ENCODE measurements around the gene NUDT7. TPM values are rescaled to one million over a fixed set of nuclear protein-coding genes. Genes with fewer than 3 reads are reported as not detected.

NUDT7 gene
- total RNA-seq, 3 donors from 2014 or later (not counting 1 experiment from before 2014, with no cell fraction given), result 1.6 to 4.3 (median 3.3) TPM

- Histone ChIP-seq H3K36me3 (ENCODE audit: control insufficient read depth, insufficient read depth, low read length) (no peaks in the 10 kb centered on the region), H3K9me3 (ENCODE audit: control insufficient read depth, insufficient read depth, low read length) (no peaks in the 10 kb centered on the region), H3K4me1 (ENCODE audit: control insufficient read depth, insufficient read depth, low read length) (no peaks in the 10 kb centered on the region), H3K27ac (ENCODE audit: low read length) (no peak overlapping the region), H3K27me3 (ENCODE audit: control insufficient read depth, insufficient read depth, low read length) (no peaks in the 10 kb centered on the region), H3K4me3 (ENCODE audit: low read length) (no peak overlapping the region)
- Mint-ChIP-seq H3K4me1 (no peaks in the 10 kb centered on the region), H3K27ac (no peak overlapping the region), H3K9me3 (no peaks in the 10 kb centered on the region), H3K27me3 (ENCODE audit: low read depth in 2 of 2) (peaks cover 0 to 6% of the 10 kb centered on the region in 2 donors), H3K36me3 (no peaks in the 10 kb centered on the region), H3K4me3 (no peak overlapping the region)
- intact Hi-C loops (cut with micrococcal nuclease), result no loop called here
- WGBS (ENCODE audit: insufficient coverage), result 79% methylated on average over 2 of the region's 2 CpGs
- no peak for ATAC-seq
- DNase-seq, result no peak
- TF ChIP-seq CTCF (IDR thresholded peaks at IDR 0.05), result no peak
Measured at GRCh38 chr16:77758508-77758907, 36.2 kb downstream of the NUDT7 start.

GRCh38 chr16:77759201-77759600, 36.9 kb downstream of the NUDT7 start:
- intact Hi-C loops (cut with micrococcal nuclease), result no loop called here
- WGBS (ENCODE audit: insufficient coverage), result no CpG with 5 or more reads among the region's 1 CpG

GRCh38 chr16:77759821-77760220, 37.5 kb downstream of the NUDT7 start:
- Mint-ChIP-seq H3K4me3 (no peak overlapping the region), H3K36me3 (no peaks in the 10 kb centered on the region), H3K27ac (no peak overlapping the region), H3K27me3 (ENCODE audit: low read depth in 2 of 2) (peaks cover 0 to 2% of the 10 kb centered on the region in 2 donors), H3K4me1 (no peaks in the 10 kb centered on the region), H3K9me3 (no peaks in the 10 kb centered on the region)
- ATAC-seq (no peak), DNase-seq (no peak)
- H3K9me3 ChIP-seq (ENCODE audit: control insufficient read depth, insufficient read depth, low read length), result no peaks in the 10 kb centered on the region
- no peak overlapping the region for H3K4me3 ChIP-seq (ENCODE audit: low read length)
- no peak for TF ChIP-seq CTCF (IDR thresholded peaks at IDR 0.05)
- H3K36me3 ChIP-seq (ENCODE audit: control insufficient read depth, insufficient read depth, low read length), result no peaks in the 10 kb centered on the region
- WGBS (ENCODE audit: insufficient coverage), result 54% methylated on average over 3 of the region's 3 CpGs
- H3K4me1 ChIP-seq (ENCODE audit: control insufficient read depth, insufficient read depth, low read length), result no peaks in the 10 kb centered on the region
- no peak overlapping the region for H3K27ac ChIP-seq (ENCODE audit: low read length)
- no peaks in the 10 kb centered on the region for H3K27me3 ChIP-seq (ENCODE audit: control insufficient read depth, insufficient read depth, low read length)
- intact Hi-C loops (cut with micrococcal nuclease), result no loop called here

More at GRCh38 chr16:77759201-77759600, 36.9 kb downstream of the NUDT7 start:
- no peak overlapping the region for H3K4me3 ChIP-seq (ENCODE audit: low read length)
- H3K27ac Mint-ChIP-seq, result no peak overlapping the region
- H3K27me3 Mint-ChIP-seq (ENCODE audit: low read depth in 2 of 2), result peaks cover 0 to 2% of the 10 kb centered on the region in 2 donors
- no peaks in the 10 kb centered on the region for H3K4me1 Mint-ChIP-seq
- H3K9me3 ChIP-seq (ENCODE audit: control insufficient read depth, insufficient read depth, low read length), result no peaks in the 10 kb centered on the region
- H3K9me3 Mint-ChIP-seq, result no peaks in the 10 kb centered on the region
- H3K4me1 ChIP-seq (ENCODE audit: control insufficient read depth, insufficient read depth, low read length), result no peaks in the 10 kb centered on the region
- H3K36me3 Mint-ChIP-seq, result no peaks in the 10 kb centered on the region
- no peaks in the 10 kb centered on the region for H3K27me3 ChIP-seq (ENCODE audit: control insufficient read depth, insufficient read depth, low read length)
- H3K27ac ChIP-seq (ENCODE audit: low read length), result no peak overlapping the region
- no peaks in the 10 kb centered on the region for H3K36me3 ChIP-seq (ENCODE audit: control insufficient read depth, insufficient read depth, low read length)
- H3K4me3 Mint-ChIP-seq, result no peak overlapping the region
- DNase-seq (no peak), ATAC-seq (no peak)
- no peak for TF ChIP-seq CTCF (IDR thresholded peaks at IDR 0.05)

- DNase-seq, result no peak
- H3K27me3 Mint-ChIP-seq (ENCODE audit: low read depth in 2 of 2), result peaks cover 0 to 2% of the 10 kb centered on the region in 2 donors
- no peak for TF ChIP-seq CTCF (IDR thresholded peaks at IDR 0.05)
- no peak overlapping the region for H3K27ac Mint-ChIP-seq
- intact Hi-C loops (cut with micrococcal nuclease), result no loop called here
- Histone ChIP-seq H3K4me1 (ENCODE audit: control insufficient read depth, insufficient read depth, low read length) (no peaks in the 10 kb centered on the region), H3K36me3 (ENCODE audit: control insufficient read depth, insufficient read depth, low read length) (no peaks in the 10 kb centered on the region), H3K4me3 (ENCODE audit: low read length) (no peak overlapping the region), H3K27me3 (ENCODE audit: control insufficient read depth, insufficient read depth, low read length) (no peaks in the 10 kb centered on the region), H3K9me3 (ENCODE audit: control insufficient read depth, insufficient read depth, low read length) (no peaks in the 10 kb centered on the region), H3K27ac (ENCODE audit: low read length) (no peak overlapping the region)
- no peaks in the 10 kb centered on the region for H3K36me3 Mint-ChIP-seq
- H3K4me1 Mint-ChIP-seq, result no peaks in the 10 kb centered on the region
- WGBS (ENCODE audit: insufficient coverage), result 94% methylated on average over 1 of the region's 1 CpG
- ATAC-seq, result no peak
- H3K9me3 Mint-ChIP-seq, result no peaks in the 10 kb centered on the region
- no peak overlapping the region for H3K4me3 Mint-ChIP-seq
Measured at GRCh38 chr16:77760800-77761199, 38.5 kb downstream of the NUDT7 start.
